GM19467 (cell line): ENCODE measurements around the gene KIAA1191.
"Not testable (repeated sequence)": the region's sequence is repeated elsewhere in the genome, so short reads cannot be mapped to it uniquely, and the experiment has no call there.

Experiments used
- ATAC-seq: cut with Tn5 transposase; IDR thresholded peaks from one replicate; pipeline ENCODE4 v1.9.1; 2021; ENCODE audit warnings: mild to moderate bottlenecking, moderate library complexity; ENCODE audit not compliant: unreplicated experiment

Gene KIAA1191

GRCh38 chr5:176317534-176318374 is 43.8 kb downstream of the KIAA1191 start:
- ATAC-seq: no peak

DNA sequence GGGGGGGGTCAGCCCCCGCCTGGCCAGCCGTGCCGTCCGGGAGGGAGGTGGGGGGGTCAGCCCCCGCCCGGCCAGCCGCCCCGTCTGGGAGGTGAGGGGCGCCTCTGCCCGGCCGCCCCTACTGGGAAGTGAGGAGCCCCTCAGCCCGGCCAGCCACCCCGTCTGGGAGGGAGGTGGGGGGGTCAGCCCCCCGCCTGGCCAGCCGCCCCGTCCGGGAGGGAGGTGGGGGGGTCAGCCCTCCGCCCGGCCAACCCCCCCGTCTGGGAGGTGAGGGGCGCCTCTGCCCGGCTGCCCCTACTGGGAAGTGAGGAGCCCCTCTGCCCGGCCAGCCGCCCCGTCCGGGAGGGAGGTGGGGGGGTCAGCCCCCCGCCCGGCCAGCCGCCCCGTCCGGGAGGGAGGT is 56.2 kb downstream of the KIAA1191 start:
- not testable (repeated sequence) for ATAC-seq
